Measurements from ENCODE around the gene TNNI3.
"Not testable (repeated sequence)": the region's sequence is repeated elsewhere in the genome, so short reads cannot be mapped to it uniquely, and the experiment has no call there.

The TNNI3 gene

GRCh38 chr19:55157064-55157908, at the start of gene TNNI3:
Gene TNNI3 (minus strand): TSS chr19:55157732. CDS start chr19:55157589, 143 bp downstream.
- no peak for DNase-seq (ENCODE audit: low read depth)

- DNase-seq (ENCODE audit: low read depth), result peak; percentile 98
Measured at GRCh38 chr19:55206664-55207500, 49.4 kb upstream of the TNNI3 start.

GRCh38 chr19:55202199-55202598, 44.7 kb upstream of the TNNI3 start:
- DNase-seq (ENCODE audit: low read depth), result not testable (repeated sequence)

GRCh38 chr19:55199620-55200204, 42.2 kb upstream of the TNNI3 start:
- DNase-seq (ENCODE audit: low read depth), result no peak

GRCh38 chr19:55198651-55199050, 41.1 kb upstream of the TNNI3 start:
- no peak for DNase-seq (ENCODE audit: low read depth)

GRCh38 chr19:55197528-55197927, 40.0 kb upstream of the TNNI3 start:
- DNase-seq (ENCODE audit: low read depth), result no peak

GRCh38 chr19:55196803-55197202, 39.3 kb upstream of the TNNI3 start:
- DNase-seq (ENCODE audit: low read depth), result no peak

GRCh38 chr19:55193481-55193880, 35.9 kb upstream of the TNNI3 start:
- no peak for DNase-seq (ENCODE audit: low read depth)

GRCh38 chr19:55189403-55189835, 31.9 kb upstream of the TNNI3 start:
- DNase-seq (ENCODE audit: low read depth), result peak; percentile 99

GRCh38 chr19:55188625-55189024, 31.1 kb upstream of the TNNI3 start:
- DNase-seq (ENCODE audit: low read depth), result no peak

- no peak for DNase-seq (ENCODE audit: low read depth)
Measured at GRCh38 chr19:55186080-55186479, 28.5 kb upstream of the TNNI3 start.

- DNase-seq (ENCODE audit: low read depth), result no peak
Measured at GRCh38 chr19:55181740-55182139, 24.2 kb upstream of the TNNI3 start.

- no peak for DNase-seq (ENCODE audit: low read depth)
Measured at GRCh38 chr19:55179606-55180484, 22.3 kb upstream of the TNNI3 start, which contains the start of gene SYT5. Gene SYT5 (minus strand): TSS chr19:55180289. CDS start chr19:55179041, 1,248 bp downstream.

GRCh38 chr19:55178781-55179599, 21.5 kb upstream of the TNNI3 start:
- peak; percentile 83 for DNase-seq (ENCODE audit: low read depth)

GRCh38 chr19:55176076-55176475, 18.5 kb upstream of the TNNI3 start:
- no peak for DNase-seq (ENCODE audit: low read depth)

- no peak for DNase-seq (ENCODE audit: low read depth)
Measured at GRCh38 chr19:55175117-55175867, 17.8 kb upstream of the TNNI3 start.

GRCh38 chr19:55174425-55175116, 17.0 kb upstream of the TNNI3 start:
- DNase-seq (ENCODE audit: low read depth), result no peak

GRCh38 chr19:55173714-55174409, 16.3 kb upstream of the TNNI3 start:
- peak; percentile 49 for DNase-seq (ENCODE audit: low read depth)
